HUES64 (cell line): ENCODE measurements around the gene MECP2.

Source experiments
- H3K27ac ChIP-seq: 2 replicates; pipeline ENCODE4 v1.7.0; 2013; ENCODE audit warnings: low read depth, low read length, inconsistent platforms
- H3K27me3 ChIP-seq: 2 replicates; pipeline ENCODE4 v1.6.1; 2013; ENCODE audit warnings: mild to moderate bottlenecking, low read length; ENCODE audit not compliant: insufficient read depth
- H3K36me3 ChIP-seq: 2 replicates; pipeline ENCODE4 v1.6.1; 2013; ENCODE audit warnings: mild to moderate bottlenecking, low read length; ENCODE audit not compliant: insufficient read depth
- H3K4me1 ChIP-seq: 2 replicates; pipeline ENCODE4 v1.6.1; 2013; ENCODE audit warnings: mild to moderate bottlenecking, low read length, moderate library complexity; ENCODE audit not compliant: insufficient read depth
- H3K4me3 ChIP-seq: 2 replicates; pipeline ENCODE4 v1.5.1; 2013; ENCODE audit warnings: mild to moderate bottlenecking, low read length, moderate library complexity
- H3K9ac ChIP-seq: 2 replicates; pipeline ENCODE4 v1.6.1; 2013; ENCODE audit warnings: mild to moderate bottlenecking, low read depth, low read length
- H3K9me3 ChIP-seq: 2 replicates; pipeline ENCODE4 v1.6.1; 2013; ENCODE audit warnings: low read depth, low read length; ENCODE audit not compliant: insufficient read depth
- WGBS: fragments of 150-250, 120-280 bp; methylation state at CpG from one replicate; pipeline ENCODE4 v1.1.7; 2013; ENCODE audit warnings: missing lambda C conversion rate; 5-methylcytosine and 5-hydroxymethylcytosine counted together

Gene MECP2

GRCh38 chrX:154114652-154115051 is 17.1 kb upstream of the MECP2 start:
- 94% methylated on average over 5 of the region's 5 CpGs for WGBS
- H3K9me3 ChIP-seq: no peaks in the 10 kb centered on the region
- H3K27ac ChIP-seq: no peak overlapping the region
- H3K4me3 ChIP-seq: no peak overlapping the region
- H3K9ac ChIP-seq: no peak overlapping the region
- no peaks in the 10 kb centered on the region for H3K27me3 ChIP-seq
- no peaks in the 10 kb centered on the region for H3K36me3 ChIP-seq
- H3K4me1 ChIP-seq: no peaks in the 10 kb centered on the region

DNA sequence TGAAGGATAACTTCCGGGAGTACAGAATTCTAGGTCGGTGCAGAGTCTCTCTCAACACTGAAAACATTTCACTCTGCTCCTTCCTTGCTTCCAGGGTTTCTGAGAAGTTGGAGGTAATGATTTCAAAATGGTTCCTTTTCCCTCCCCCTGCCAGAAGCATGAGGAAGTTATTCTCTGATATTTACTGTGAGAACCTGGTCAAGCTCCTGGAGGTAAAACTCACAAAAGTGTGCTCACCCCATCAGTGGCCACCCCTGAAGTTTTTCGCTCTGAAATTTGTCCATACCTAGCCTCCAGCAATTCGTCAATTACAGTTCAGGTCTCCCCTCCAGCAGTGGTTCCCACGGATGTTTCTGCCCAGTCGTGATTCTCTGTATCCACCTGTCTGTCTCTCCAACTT is 16.2 kb upstream of the MECP2 start:
- Histone ChIP-seq H3K9ac (no peak overlapping the region), H3K27me3 (no peaks in the 10 kb centered on the region), H3K4me3 (no peak overlapping the region), H3K9me3 (no peaks in the 10 kb centered on the region), H3K4me1 (no peaks in the 10 kb centered on the region), H3K27ac (no peak overlapping the region), H3K36me3 (no peaks in the 10 kb centered on the region)
- WGBS: 60% methylated on average over 4 of the region's 6 CpGs

GRCh38 chrX:154098551-154098950 is 1.0 kb upstream of the MECP2 start:
- H3K36me3 ChIP-seq: no peaks in the 10 kb centered on the region
- H3K9ac ChIP-seq: no peak overlapping the region
- peak overlapping the region; percentile 52; the same call in 1 of the 2 replicates for H3K4me3 ChIP-seq
- no peak overlapping the region; the same call in 1 of the 2 replicates for H3K27ac ChIP-seq
- H3K4me1 ChIP-seq: peaks cover 29% of the 10 kb centered on the region
- no peaks in the 10 kb centered on the region for H3K9me3 ChIP-seq
- no peaks in the 10 kb centered on the region; the same call in 1 of the 2 replicates for H3K27me3 ChIP-seq
- WGBS: 100% methylated on average over 1 of the region's 2 CpGs

DNA sequence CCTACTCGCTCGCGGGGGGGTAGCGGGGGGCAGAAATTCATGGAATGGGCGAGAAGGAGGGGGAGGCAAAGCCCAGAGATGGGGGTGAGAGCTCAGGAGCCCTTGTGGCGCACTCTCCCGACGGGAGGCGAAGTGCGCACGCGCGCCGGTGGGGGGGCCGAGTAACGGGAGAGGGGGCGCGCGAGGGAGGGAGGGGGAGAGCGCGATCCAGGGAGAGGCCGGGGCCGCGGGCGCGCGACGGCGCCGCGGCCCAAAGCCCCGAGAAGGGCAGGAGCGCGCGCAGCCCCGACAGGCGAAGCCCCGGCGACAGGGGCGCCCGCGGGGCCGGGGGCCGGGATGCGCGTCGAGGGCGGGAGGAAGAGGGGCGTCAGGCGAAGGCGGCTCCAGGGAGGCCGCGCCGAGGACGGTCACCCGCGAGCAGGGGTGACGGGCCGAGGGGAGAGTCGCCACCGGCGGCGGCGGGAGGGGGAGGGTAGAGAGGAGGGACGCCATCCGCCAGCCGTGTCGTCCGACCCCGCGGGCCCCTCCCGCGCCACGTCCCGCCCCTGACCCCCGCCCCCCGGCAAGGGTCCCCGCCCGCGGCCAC is 421 bp downstream of the MECP2 start:
- Histone ChIP-seq H3K9ac (peak overlapping the region; percentile 82), H3K4me1 (peaks cover 39% of the 10 kb centered on the region), H3K4me3 (peak overlapping the region; percentile 78), H3K27me3 (no peaks in the 10 kb centered on the region; the same call in 1 of the 2 replicates), H3K9me3 (no peaks in the 10 kb centered on the region), H3K27ac (peak overlapping the region; percentile 72; the same call in 1 of the 2 replicates), H3K36me3 (no peaks in the 10 kb centered on the region)
- under 1% methylated on average over 56 of the region's 80 CpGs for WGBS

DNA sequence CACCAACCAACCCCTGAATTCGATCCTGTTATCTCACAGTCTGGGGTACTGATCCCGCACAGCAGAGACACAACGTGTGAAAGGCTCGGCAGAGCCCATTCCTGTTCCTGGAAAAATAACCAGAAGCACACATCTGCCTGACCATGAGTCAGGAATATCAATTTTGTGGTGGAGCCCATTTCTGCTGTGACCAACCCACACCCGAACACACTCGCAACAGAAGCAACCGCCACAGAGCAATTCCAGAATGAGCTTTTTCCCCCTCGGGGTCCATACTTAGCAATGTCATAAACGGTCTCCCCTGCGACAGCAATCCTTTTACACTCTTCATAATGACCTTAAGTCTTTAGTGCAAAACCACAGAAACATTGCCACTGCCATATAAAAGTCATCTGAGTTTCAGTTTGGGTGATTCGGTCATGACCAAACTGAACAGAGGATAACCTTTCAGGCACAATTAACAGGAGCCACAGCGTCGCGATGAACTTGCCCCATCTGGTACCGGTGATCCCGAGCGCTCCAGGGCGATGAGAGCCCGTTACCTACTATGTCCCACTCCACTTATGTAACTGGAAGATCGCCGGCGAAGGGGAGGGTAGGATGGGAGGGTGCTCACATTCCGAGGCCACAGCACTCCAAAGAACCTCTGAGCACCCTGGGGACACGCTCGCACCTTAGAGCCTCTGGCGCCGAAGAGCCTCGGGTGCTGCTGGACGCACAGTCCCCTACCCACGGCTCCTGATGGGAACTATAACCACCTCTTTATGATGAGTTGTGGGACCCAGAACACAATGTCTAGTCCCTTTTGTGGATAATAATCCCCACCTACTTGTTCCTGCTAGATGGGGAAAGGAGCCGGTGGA is 1.1 kb downstream of the MECP2 start:
- H3K9ac ChIP-seq: peak overlapping the region; percentile 73
- no peaks in the 10 kb centered on the region; the same call in 1 of the 2 replicates for H3K27me3 ChIP-seq
- no peaks in the 10 kb centered on the region for H3K9me3 ChIP-seq
- H3K36me3 ChIP-seq: no peaks in the 10 kb centered on the region
- 30% methylated on average over 23 of the region's 31 CpGs for WGBS
- H3K4me3 ChIP-seq: peak overlapping the region; percentile 78
- H3K27ac ChIP-seq: peak overlapping the region; percentile 41; the same call in 1 of the 2 replicates
- H3K4me1 ChIP-seq: peaks cover 46% of the 10 kb centered on the region

GRCh38 chrX:154094833-154095232 is 2.7 kb downstream of the MECP2 start:
- no peaks in the 10 kb centered on the region for H3K36me3 ChIP-seq
- WGBS: 43% methylated on average over 4 of the region's 6 CpGs
- H3K4me3 ChIP-seq: peak overlapping the region; percentile 22
- H3K27me3 ChIP-seq: no peaks in the 10 kb centered on the region; the same call in 1 of the 2 replicates
- no peak overlapping the region for H3K9ac ChIP-seq
- H3K27ac ChIP-seq: no peak overlapping the region
- H3K9me3 ChIP-seq: no peaks in the 10 kb centered on the region
- H3K4me1 ChIP-seq: peaks cover 47% of the 10 kb centered on the region

GRCh38 chrX:154093965-154094364 is 3.6 kb downstream of the MECP2 start:
- Histone ChIP-seq H3K36me3 (no peaks in the 10 kb centered on the region), H3K4me1 (peaks cover 47% of the 10 kb centered on the region), H3K4me3 (peak overlapping the region; percentile 22), H3K27ac (peak overlapping the region; percentile 42; the same call in 1 of the 2 replicates), H3K27me3 (no peaks in the 10 kb centered on the region; the same call in 1 of the 2 replicates), H3K9ac (no peak overlapping the region), H3K9me3 (no peaks in the 10 kb centered on the region)
- 30% methylated on average over 2 of the region's 5 CpGs for WGBS

DNA sequence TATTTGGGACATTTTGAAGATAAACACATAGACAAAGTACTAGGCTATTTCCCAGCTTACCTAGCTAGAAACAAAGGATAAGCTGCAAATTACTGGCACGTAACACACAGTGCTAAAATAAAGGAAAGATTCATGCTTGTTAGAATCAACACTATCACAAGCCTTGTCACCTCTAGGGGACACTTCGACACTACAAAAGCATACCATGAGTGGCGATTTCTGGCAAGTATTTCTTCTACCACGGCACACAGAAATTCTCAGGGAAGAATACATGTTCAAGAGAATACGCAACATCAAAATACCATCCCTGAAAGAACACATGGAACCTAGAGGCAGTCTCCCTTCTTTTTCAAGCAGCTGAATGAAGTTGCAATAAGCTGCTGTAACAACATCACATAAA is 5.1 kb downstream of the MECP2 start:
- Histone ChIP-seq H3K27me3 (no peaks in the 10 kb centered on the region; the same call in 1 of the 2 replicates), H3K9ac (no peak overlapping the region), H3K9me3 (no peaks in the 10 kb centered on the region), H3K4me3 (no peak overlapping the region), H3K36me3 (no peaks in the 10 kb centered on the region; the same call in 1 of the 2 replicates), H3K4me1 (peaks cover 41% of the 10 kb centered on the region), H3K27ac (peak overlapping the region; percentile 30; the same call in 1 of the 2 replicates)
- WGBS: 78% methylated on average over 5 of the region's 5 CpGs

GRCh38 chrX:154091678-154092077 is 5.8 kb downstream of the MECP2 start:
- WGBS: 83% methylated on average over 6 of the region's 8 CpGs
- Histone ChIP-seq H3K36me3 (no peaks in the 10 kb centered on the region; the same call in 1 of the 2 replicates), H3K4me3 (no peak overlapping the region), H3K27ac (no peak overlapping the region), H3K9ac (no peak overlapping the region), H3K27me3 (no peaks in the 10 kb centered on the region; the same call in 1 of the 2 replicates), H3K4me1 (peaks cover 41% of the 10 kb centered on the region), H3K9me3 (no peaks in the 10 kb centered on the region)

DNA sequence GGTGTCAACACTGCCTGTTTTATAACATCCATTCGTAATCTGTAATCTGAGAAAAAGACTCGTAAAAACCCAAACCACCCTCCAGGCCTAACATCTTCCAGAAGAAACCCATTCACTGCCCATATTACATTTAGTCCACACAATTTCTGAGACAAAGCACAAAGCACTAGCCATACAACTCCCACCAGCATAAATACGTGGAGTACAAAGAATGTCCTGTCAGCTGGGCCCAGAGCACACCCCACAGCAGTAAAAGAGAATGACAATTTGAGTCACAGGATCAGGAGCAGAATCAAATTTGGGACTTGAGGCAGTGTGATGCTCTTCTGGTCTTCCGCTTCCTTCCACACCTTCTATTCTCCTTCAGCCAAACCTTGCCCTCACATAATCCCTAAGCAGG is 6.8 kb downstream of the MECP2 start:
- Histone ChIP-seq H3K4me1 (peaks cover 37% of the 10 kb centered on the region), H3K4me3 (no peak overlapping the region), H3K36me3 (no peaks in the 10 kb centered on the region; the same call in 1 of the 2 replicates), H3K27ac (no peak overlapping the region), H3K9me3 (no peaks in the 10 kb centered on the region), H3K9ac (no peak overlapping the region), H3K27me3 (no peaks in the 10 kb centered on the region)
- WGBS: 79% methylated on average over 4 of the region's 4 CpGs
